HepG2 (cell line): ENCODE data around the gene RIOK3. TPM values are rescaled to one million over a fixed set of nuclear protein-coding genes. Genes with fewer than 3 reads are reported as not detected.

Experiments
- BORCS8-MEF2B ChIP-seq: sonication (generic); formaldehyde crosslinking; IDR thresholded peaks from 2 replicates; pipeline ENCODE4 v1.8.0; 2022; ENCODE audit warnings: mild to moderate bottlenecking, missing genetic modification reagents
- GATA4 ChIP-seq: sonication (generic); IDR thresholded peaks from 2 replicates; pipeline ENCODE4 v1.6.1; 2016; ENCODE audit warnings: antibody characterized with exemption, low read depth, borderline replicate concordance
- HINFP ChIP-seq: sonication (generic); formaldehyde crosslinking; IDR thresholded peaks from 2 replicates; pipeline ENCODE4 v1.4.0; 2020; ENCODE audit warnings: low read depth, mild to moderate bottlenecking, missing genetic modification reagents
- HIVEP1 ChIP-seq: sonication (generic); formaldehyde crosslinking; IDR thresholded peaks from 2 replicates; pipeline ENCODE4 v1.4.0; 2020; ENCODE audit warnings: mild to moderate bottlenecking, missing genetic modification reagents
- HMGXB4 ChIP-seq, 2 experiments: sonication (generic) in 1 of 2; formaldehyde crosslinking in 1 of 2; IDR thresholded peaks; 2 replicates each; pipeline versions ENCODE4 v1.4.0 to v1.6.1; 2018 to 2020; ENCODE audit warnings: missing genetic modification reagents in 2 of 2, borderline replicate concordance in 1 of 2, low read depth in 1 of 2, mild to moderate bottlenecking in 1 of 2, missing biosample characterization in 1 of 2
- KDM2A ChIP-seq: sonication (generic); formaldehyde crosslinking; IDR thresholded peaks from 2 replicates; pipeline ENCODE4 v1.4.0; 2020; ENCODE audit warnings: low read depth, missing genetic modification reagents, borderline replicate concordance
- KLF6 ChIP-seq: IDR thresholded peaks from 2 replicates; pipeline ENCODE4 v1.8.0; 2016; ENCODE audit warnings: missing biosample characterization, missing genetic modification reagents
- NAIF1 ChIP-seq: sonication (generic); formaldehyde crosslinking; IDR thresholded peaks from 2 replicates; pipeline ENCODE4 v1.5.0; 2020; ENCODE audit warnings: mild to moderate bottlenecking, missing genetic modification reagents, borderline replicate concordance
- NR2C2 ChIP-seq: sonication (generic); formaldehyde crosslinking; IDR thresholded peaks from 2 replicates; pipeline ENCODE4 v1.4.0; 2020; ENCODE audit warnings: missing genetic modification reagents, mild to moderate bottlenecking, moderate library complexity, borderline replicate concordance
- PHF20 ChIP-seq: sonication (generic); formaldehyde crosslinking; IDR thresholded peaks from 2 replicates; pipeline ENCODE4 v1.5.0; 2020; ENCODE audit warnings: mild to moderate bottlenecking, missing genetic modification reagents
- PRPF4 ChIP-seq: fragments of 200-400 bp; formaldehyde crosslinking; IDR thresholded peaks from 2 replicates; pipeline ENCODE4 v1.6.1; 2016; ENCODE audit warnings: low read length, low read depth; ENCODE audit not compliant: poor library complexity, severe bottlenecking
- THAP7 ChIP-seq: sonication (generic); formaldehyde crosslinking; IDR thresholded peaks from 2 replicates; pipeline ENCODE4 v1.8.1; 2023; ENCODE audit warnings: mild to moderate bottlenecking, missing genetic modification reagents
- THAP9 ChIP-seq: sonication (generic); formaldehyde crosslinking; IDR thresholded peaks from 2 replicates; pipeline ENCODE4; 2020; ENCODE audit warnings: missing genetic modification reagents, mild to moderate bottlenecking, borderline replicate concordance
- ZBTB39 ChIP-seq: sonication (generic); formaldehyde crosslinking; IDR thresholded peaks from 2 replicates; pipeline ENCODE4 v1.5.0; 2020; ENCODE audit warnings: missing genetic modification reagents
- ZBTB8A ChIP-seq: sonication (generic); formaldehyde crosslinking; IDR thresholded peaks from 2 replicates; pipeline ENCODE4 v1.4.0; 2020; ENCODE audit warnings: mild to moderate bottlenecking, low read depth, missing genetic modification reagents, borderline replicate concordance
- ZKSCAN8 ChIP-seq: IDR thresholded peaks from 2 replicates; pipeline ENCODE4 v1.6.1; 2016; ENCODE audit warnings: borderline replicate concordance, missing genetic modification reagents, missing compliant biosample characterization
- ZMYM3 ChIP-seq: sonication (generic); formaldehyde crosslinking; IDR thresholded peaks from 2 replicates; pipeline ENCODE4 v1.5.1; 2020; ENCODE audit warnings: mild to moderate bottlenecking, missing genetic modification reagents
- polyA plus RNA-seq, 8 experiments: library from polyadenylated mRNA; depleted of rRNA in 3 of 8; stranded (reverse) in 7 of 8; unstranded in 1 of 8; fragments of >200 nt; fragmentation: Illumina TruSeq in 4 of 8; extraction: Trizol in 4 of 8; gene quantifications; 2 replicates each; pipeline versions ENCODE4 v1.2.1 to v1.2.3, GENCODE V29; 2011 to 2016; ENCODE audit warnings: low read depth in 4 of 8, missing spikeins in 1 of 8, mixed read lengths in 1 of 8; ENCODE audit not compliant: insufficient read depth in 1 of 8
- total RNA-seq, 5 experiments: library from RNA; depleted of rRNA; stranded (reverse); fragments of >200 nt; fragmentation: Illumina TruSeq; extraction: Trizol; gene quantifications; 2 replicates each; pipeline ENCODE4 v1.2.3, GENCODE V29; 2016; ENCODE audit warnings: low read depth in 1 of 5

RIOK3 gene
- total and polyA plus RNA-seq, 2 of the 13 experiments (the other 11 are each of a cell fraction or from before 2014, with no cell fraction given): 26.7 to 36.0 TPM

GRCh38 chr18:23452728-23453679 is at the start of gene RIOK3 (continued):
- TF ChIP-seq HINFP (CRISPR knock-in tag): no peak
- peak; percentile 86; the same call in 1 of the 2 replicates for TF ChIP-seq KLF6 (CRISPR knock-in tag)
- peak; percentile 81 for TF ChIP-seq NR2C2
- TF ChIP-seq THAP9 (CRISPR knock-in tag): peak; percentile 63; the same call in 1 of the 2 replicates
- TF ChIP-seq KDM2A: peak; percentile 82
- no peak for TF ChIP-seq PRPF4
- TF ChIP-seq ZMYM3 (CRISPR knock-in tag): no peak
- TF ChIP-seq NAIF1 (CRISPR knock-in tag): 0 out of 2 replicates have a peak, but pooled peaks have one; percentile 27
- peak; percentile 60; the same call in 1 of the 2 replicates for TF ChIP-seq ZBTB39 (CRISPR knock-in tag)
- TF ChIP-seq THAP7 (CRISPR knock-in tag): 0 out of 2 replicates have a peak, but pooled peaks have one; percentile 15
- peak; percentile 13 to 65; a peak in 2 of 4 replicates for TF ChIP-seq HMGXB4 (CRISPR knock-in tag; IDR thresholded peaks at IDR 0.05; ENCODE audit: borderline replicate concordance in 1 of 2, low read depth in 1 of 2)
- peak; percentile 66; the same call in 1 of the 2 replicates for TF ChIP-seq HIVEP1 (CRISPR knock-in tag)
- peak; percentile 100 for TF ChIP-seq ZBTB8A
- peak; percentile 63 for TF ChIP-seq BORCS8-MEF2B
- TF ChIP-seq GATA4: no peak
- TF ChIP-seq ZKSCAN8 (CRISPR knock-in tag): 0 out of 2 replicates have a peak, but pooled peaks have one; percentile 14
- peak; percentile 80 for TF ChIP-seq PHF20 (CRISPR knock-in tag)
